SK-N-SH treated with all-trans-retinoic acid at 6 μM for 48 hours (cell line): ENCODE results near the gene GCH1.

ENCODE experiments used
- ATAC-seq: fragments of 200-7000 bp; cut with Tn5 transposase; 3 replicates; pipeline ENCODE4 v1.9.1; 2020; ENCODE audit warnings: mild to moderate bottlenecking, moderate library complexity
- ARNTL ChIP-seq: fragments of 450-650 bp; formaldehyde crosslinking; IDR thresholded peaks from 2 replicates; pipeline ENCODE4 v1.5.0; 2020; ENCODE audit warnings: low read depth, mild to moderate bottlenecking, moderate library complexity, borderline replicate concordance
- BACH2 ChIP-seq: fragments of 250-450 bp; sonication (Bioruptor Pico); IDR thresholded peaks from 2 replicates; pipeline ENCODE4 v1.9.0; 2021; ENCODE audit warnings: mild to moderate bottlenecking, borderline replicate concordance
- CREB5 ChIP-seq: fragments of 250-450 bp; sonication (Bioruptor Pico); IDR thresholded peaks from 2 replicates; pipeline ENCODE4 v1.5.1; 2020; ENCODE audit warnings: low read depth, mild to moderate bottlenecking, moderate library complexity
- CSRNP3 ChIP-seq: fragments of 250-450 bp; sonication (Bioruptor Pico); IDR thresholded peaks from 2 replicates; pipeline ENCODE4 v1.5.1; 2021; ENCODE audit warnings: mild to moderate bottlenecking, moderate library complexity
- ESRRG ChIP-seq: fragments of 250-450 bp; sonication (Bioruptor Pico); IDR thresholded peaks from 2 replicates; pipeline ENCODE4 v1.6.1; 2021; ENCODE audit warnings: mild to moderate bottlenecking
- ISL1 ChIP-seq: fragments of 250-450 bp; sonication (Bioruptor Pico); IDR thresholded peaks from 2 replicates; pipeline ENCODE4 v2.1.2; 2022; ENCODE audit warnings: mild to moderate bottlenecking, moderate library complexity
- OSR1 ChIP-seq: fragments of 250-450 bp; sonication (Bioruptor Pico); IDR thresholded peaks from 2 replicates; pipeline ENCODE4 v1.8.0; 2022; ENCODE audit warnings: moderate library complexity, mild to moderate bottlenecking, inconsistent platforms
- PATZ1 ChIP-seq: fragments of 250-450 bp; sonication (Bioruptor Pico); IDR thresholded peaks from 2 replicates; pipeline ENCODE4 v1.8.0; 2020; ENCODE audit warnings: mild to moderate bottlenecking, moderate library complexity, borderline replicate concordance
- RARB ChIP-seq: fragments of 250-450 bp; sonication (Bioruptor Pico); IDR thresholded peaks from 2 replicates; pipeline ENCODE4 v1.8.0; 2021; ENCODE audit warnings: mild to moderate bottlenecking, moderate library complexity
- SNAI2 ChIP-seq: fragments of 250-450 bp; sonication (Bioruptor Pico); IDR thresholded peaks from 2 replicates; pipeline ENCODE4 v1.5.0; 2020; ENCODE audit warnings: mild to moderate bottlenecking, moderate library complexity
- TCF4 ChIP-seq: fragments of 250-450 bp; sonication (Bioruptor Pico); IDR thresholded peaks from 2 replicates; pipeline ENCODE4 v1.8.0; 2021; ENCODE audit warnings: mild to moderate bottlenecking, moderate library complexity, borderline replicate concordance
- TOX ChIP-seq: fragments of 250-450 bp; sonication (Bioruptor Pico); IDR thresholded peaks from 2 replicates; pipeline ENCODE4 v1.8.0; 2021; ENCODE audit warnings: mild to moderate bottlenecking, moderate library complexity, borderline replicate concordance
- TSHZ2 ChIP-seq: fragments of 250-450 bp; sonication (Bioruptor Pico); IDR thresholded peaks from 2 replicates; pipeline ENCODE4 v1.5.0; 2020; ENCODE audit warnings: mild to moderate bottlenecking, moderate library complexity
- ZC3H10 ChIP-seq: fragments of 250-450 bp; sonication (Bioruptor Pico); IDR thresholded peaks from 2 replicates; pipeline ENCODE4 v1.5.1; 2021; ENCODE audit warnings: mild to moderate bottlenecking, moderate library complexity
- ZFP3 ChIP-seq: fragments of 250-450 bp; sonication (Bioruptor Pico); IDR thresholded peaks from 2 replicates; pipeline ENCODE4 v1.5.0; 2020; ENCODE audit warnings: mild to moderate bottlenecking, moderate library complexity
- ZNF565 ChIP-seq: fragments of 450-650 bp; formaldehyde crosslinking; conservative IDR thresholded peaks from 2 replicates; pipeline ENCODE4 v1.5.0; 2020; ENCODE audit warnings: low read depth, mild to moderate bottlenecking, moderate library complexity
- ZNF70 ChIP-seq: fragments of 450-650 bp; formaldehyde crosslinking; IDR thresholded peaks from 2 replicates; pipeline ENCODE4 v1.5.0; 2020; ENCODE audit warnings: mild to moderate bottlenecking, moderate library complexity
- ZNF8 ChIP-seq: fragments of 450-650 bp; formaldehyde crosslinking; IDR thresholded peaks from 2 replicates; pipeline ENCODE4 v1.5.0; 2020; ENCODE audit warnings: mild to moderate bottlenecking, moderate library complexity

The GCH1 gene

GRCh38 chr14:54814076-54814475 lies 88.5 kb downstream of the GCH1 start (continued):
- TF ChIP-seq TSHZ2 (CRISPR knock-in tag): no peak
- TF ChIP-seq ZFP3 (CRISPR knock-in tag): no peak

- TF ChIP-seq ARNTL (CRISPR knock-in tag) (no peak), TSHZ2 (CRISPR knock-in tag) (no peak)
- ATAC-seq: no peak
Measured at GRCh38 chr14:54813081-54813480, 89.5 kb downstream of the GCH1 start.

- ATAC-seq: no peak
- TF ChIP-seq TCF4 (CRISPR knock-in tag) (no peak), TOX (CRISPR knock-in tag) (no peak), ZC3H10 (CRISPR knock-in tag) (no peak), PATZ1 (no peak), SNAI2 (CRISPR knock-in tag) (no peak), RARB (no peak), CSRNP3 (CRISPR knock-in tag) (no peak), ZNF8 (CRISPR knock-in tag) (no peak), BACH2 (CRISPR knock-in tag) (no peak), CREB5 (CRISPR knock-in tag) (no peak), ESRRG (CRISPR knock-in tag) (no peak), TSHZ2 (CRISPR knock-in tag) (no peak), OSR1 (CRISPR knock-in tag) (no peak), ZNF565 (CRISPR knock-in tag) (no peak), ZFP3 (CRISPR knock-in tag) (no peak), ISL1 (CRISPR knock-in tag) (no peak), ZNF70 (CRISPR knock-in tag) (no peak)
Measured at GRCh38 chr14:54812617-54813016, 90.0 kb downstream of the GCH1 start.
